ENCODE results near the gene SPATA33.
A peak's percentile ranks its signal among the peaks of the same experiment; 100 is the strongest.
"Not testable (repeated sequence)": the region's sequence is repeated elsewhere in the genome, so short reads cannot be mapped to it uniquely, and the experiment has no call there.

SPATA33 gene

GRCh38 chr16:89623511-89624261 lies 34.0 kb upstream of the SPATA33 start:
- TF ChIP-seq L3MBTL2 (conservative IDR thresholded peaks at IDR 0.05) = peak; percentile 31; the same call in 1 of the 2 replicates
- no peak for TF ChIP-seq BHLHE40 (IDR thresholded peaks at IDR 0.05; ENCODE audit: borderline replicate concordance)
- no peak for TF ChIP-seq ZNF384 (IDR thresholded peaks at IDR 0.05)
- no peak for TF ChIP-seq FOXM1 (IDR thresholded peaks at IDR 0.05; ENCODE audit: borderline replicate concordance)
- DNase-seq (ENCODE audit: extremely low spot score) = no peak
- ChIA-PET POLR2A (no interaction called here), CTCF (interaction anchor here (0.6 kb wide), 1 partner anchor 302 kb away, joined by 7 read pairs; no protein-coding TSS in a partner anchor)

- ChIA-PET POLR2A (no interaction called here), CTCF (no interaction called here)
- TF ChIP-seq ELF4 (IDR thresholded peaks at IDR 0.05) (no peak), ARNT (IDR thresholded peaks at IDR 0.05) (no peak), BHLHE40 (IDR thresholded peaks at IDR 0.05; ENCODE audit: borderline replicate concordance) (no peak), TARDBP (IDR thresholded peaks at IDR 0.05) (no peak), LEF1 (IDR thresholded peaks at IDR 0.05; ENCODE audit: borderline replicate concordance) (no peak), FOXK2 (IDR thresholded peaks at IDR 0.05) (no peak), CTBP1 (IDR thresholded peaks at IDR 0.05; ENCODE audit: borderline replicate concordance) (no peak), ZNF384 (IDR thresholded peaks at IDR 0.05) (no peak)
- DNase-seq (ENCODE audit: extremely low spot score) = no peak
Measured at GRCh38 chr16:89624777-89625761, 32.6 kb upstream of the SPATA33 start.

- TF ChIP-seq PKNOX1 (IDR thresholded peaks at IDR 0.05) (no peak), FOXK2 (IDR thresholded peaks at IDR 0.05) (no peak), FOXM1 (IDR thresholded peaks at IDR 0.05; ENCODE audit: borderline replicate concordance) (no peak)
- POLR2A ChIA-PET = no interaction called here
- CTCF ChIA-PET = no interaction called here
- DNase-seq (ENCODE audit: extremely low spot score) = no peak
Measured at GRCh38 chr16:89629827-89630610, 27.6 kb upstream of the SPATA33 start.

GRCh38 chr16:89633064-89633631 lies 24.5 kb upstream of the SPATA33 start:
- ChIA-PET POLR2A (no interaction called here), CTCF (interaction anchor here (0.6 kb wide), 1 partner anchor 19 kb away, joined by 4 read pairs; no protein-coding TSS in a partner anchor)
- DNase-seq (ENCODE audit: extremely low spot score) = no peak
- TF ChIP-seq NFRKB (IDR thresholded peaks at IDR 0.05) (no peak), SP1 (IDR thresholded peaks at IDR 0.05) (no peak), L3MBTL2 (conservative IDR thresholded peaks at IDR 0.05) (no peak), HDGF (IDR thresholded peaks at IDR 0.05; ENCODE audit: borderline replicate concordance) (no peak), FOXK2 (IDR thresholded peaks at IDR 0.05) (no peak)

GRCh38 chr16:89634463-89635385 lies 22.9 kb upstream of the SPATA33 start:
- CTCF ChIA-PET = interaction anchor here (0.6 kb wide), 1 partner anchor 32 kb away, joined by 3 read pairs; no protein-coding TSS in a partner anchor
- DNase-seq (ENCODE audit: extremely low spot score); POLR2A ChIA-PET: not testable (repeated sequence)

GRCh38 chr16:89636663-89637062 lies 21.0 kb upstream of the SPATA33 start:
- DNase-seq (ENCODE audit: extremely low spot score) = no peak
- POLR2A ChIA-PET = no interaction called here
- CTCF ChIA-PET = no interaction called here
- TF ChIP-seq ARNT (IDR thresholded peaks at IDR 0.05) (no peak), L3MBTL2 (conservative IDR thresholded peaks at IDR 0.05) (no peak), ZNF384 (IDR thresholded peaks at IDR 0.05) (no peak)

GRCh38 chr16:89637379-89637778 lies 20.3 kb upstream of the SPATA33 start:
- TF ChIP-seq SP1 (IDR thresholded peaks at IDR 0.05) = no peak
- TF ChIP-seq FOXK2 (IDR thresholded peaks at IDR 0.05) = no peak
- TF ChIP-seq LEF1 (IDR thresholded peaks at IDR 0.05; ENCODE audit: borderline replicate concordance) = no peak
- DNase-seq (ENCODE audit: extremely low spot score) = no peak
- CTCF ChIA-PET = no interaction called here
- POLR2A ChIA-PET = no interaction called here

Data from HEK293T (cell line).